ENCODE results near the gene ABHD6.
A peak's percentile ranks its signal among the peaks of the same experiment; 100 is the strongest.
"Not testable (repeated sequence)": the region's sequence is repeated elsewhere in the genome, so short reads cannot be mapped to it uniquely, and the experiment has no call there.

ABHD6 gene, protein sequence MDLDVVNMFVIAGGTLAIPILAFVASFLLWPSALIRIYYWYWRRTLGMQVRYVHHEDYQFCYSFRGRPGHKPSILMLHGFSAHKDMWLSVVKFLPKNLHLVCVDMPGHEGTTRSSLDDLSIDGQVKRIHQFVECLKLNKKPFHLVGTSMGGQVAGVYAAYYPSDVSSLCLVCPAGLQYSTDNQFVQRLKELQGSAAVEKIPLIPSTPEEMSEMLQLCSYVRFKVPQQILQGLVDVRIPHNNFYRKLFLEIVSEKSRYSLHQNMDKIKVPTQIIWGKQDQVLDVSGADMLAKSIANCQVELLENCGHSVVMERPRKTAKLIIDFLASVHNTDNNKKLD

DNA sequence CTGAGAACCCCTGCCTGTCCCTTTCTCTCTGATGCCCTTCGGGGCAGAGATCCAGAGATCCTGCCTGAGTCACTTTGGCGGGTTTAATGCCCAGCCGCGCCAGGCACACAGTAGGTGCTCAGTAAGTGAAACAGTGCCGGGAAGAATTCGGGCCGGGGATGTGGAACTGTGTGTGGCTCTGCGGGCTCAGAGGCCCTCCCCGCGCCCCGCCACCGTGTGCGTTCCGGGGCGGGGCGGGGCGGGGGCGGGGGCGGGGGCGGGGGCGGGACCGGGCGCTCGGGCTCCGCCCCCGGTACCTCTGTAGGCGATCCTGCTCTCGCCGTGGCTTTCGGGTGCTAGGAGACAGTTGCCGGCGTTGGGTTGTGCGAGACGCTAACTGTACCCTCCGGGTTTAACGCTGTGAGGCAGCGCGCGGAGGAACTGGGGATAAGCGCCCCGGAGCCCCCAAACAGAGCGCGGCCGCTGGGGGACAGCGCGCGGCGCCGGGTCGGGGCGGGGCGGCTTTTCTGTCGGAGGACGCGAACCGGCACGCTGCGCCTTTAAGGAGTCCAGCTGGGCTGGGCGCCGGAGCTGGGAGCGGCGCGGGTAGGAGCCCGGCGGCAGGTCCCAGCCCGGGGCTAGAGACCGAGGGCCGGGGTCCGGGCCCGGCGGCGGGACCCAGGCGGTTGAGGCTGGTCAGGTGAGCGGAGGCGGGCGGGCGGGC is at the start of gene ABHD6:
TSS of gene ABHD6 (plus strand) at position 555 of the 703 bp plus-strand sequence. CDS start 18,795 bp downstream, outside the sequence.
- DNase-seq (ENCODE audit: low spot score): peak; percentile 84

DNA sequence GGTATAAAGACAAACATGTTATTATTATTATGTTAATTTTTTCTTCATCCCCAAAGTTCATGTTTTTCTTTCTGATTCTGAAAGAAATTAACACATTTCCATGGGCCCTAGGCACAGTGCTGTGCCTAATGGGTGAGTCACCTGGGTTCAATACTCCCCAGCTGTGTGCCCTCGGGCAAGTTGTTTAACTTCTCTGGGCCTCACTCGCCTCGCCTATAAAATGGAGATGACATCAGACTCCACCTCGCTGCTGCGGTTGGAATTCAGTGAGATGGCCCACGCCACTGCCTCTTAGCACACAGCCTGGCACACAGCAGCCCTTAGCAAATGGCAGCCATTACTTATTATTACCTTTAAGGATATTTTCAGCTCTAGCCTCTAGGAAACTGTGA is 49.4 kb upstream of the ABHD6 start:
- DNase-seq (ENCODE audit: low spot score): no peak

DNA sequence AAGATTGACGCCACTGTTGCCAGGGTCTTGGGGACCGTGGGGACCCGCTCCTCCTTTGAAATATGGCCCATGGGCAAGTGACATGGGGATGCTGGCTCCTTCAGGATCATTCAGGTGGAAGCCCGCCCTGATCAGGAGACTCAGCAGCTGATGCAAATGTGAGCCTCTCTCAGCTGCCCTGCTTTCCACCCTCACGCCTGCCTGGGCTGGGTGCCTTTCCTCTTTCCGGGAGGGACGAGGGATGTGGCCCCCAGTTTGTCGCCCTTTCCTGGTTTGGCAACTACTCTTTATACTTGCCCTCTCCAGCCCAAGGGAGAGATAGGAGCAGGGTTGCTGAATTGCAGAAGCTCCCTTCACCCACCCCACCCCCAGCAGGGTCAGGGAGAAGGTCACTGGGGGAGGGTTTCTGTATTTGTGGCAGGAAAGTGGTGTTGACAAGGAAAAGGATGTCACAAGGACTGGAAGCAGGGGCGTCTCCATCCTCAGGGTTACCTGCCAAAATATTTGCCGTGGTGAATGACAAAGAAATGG is 48.6 kb upstream of the ABHD6 start:
- no peak for DNase-seq (ENCODE audit: low spot score)

DNA sequence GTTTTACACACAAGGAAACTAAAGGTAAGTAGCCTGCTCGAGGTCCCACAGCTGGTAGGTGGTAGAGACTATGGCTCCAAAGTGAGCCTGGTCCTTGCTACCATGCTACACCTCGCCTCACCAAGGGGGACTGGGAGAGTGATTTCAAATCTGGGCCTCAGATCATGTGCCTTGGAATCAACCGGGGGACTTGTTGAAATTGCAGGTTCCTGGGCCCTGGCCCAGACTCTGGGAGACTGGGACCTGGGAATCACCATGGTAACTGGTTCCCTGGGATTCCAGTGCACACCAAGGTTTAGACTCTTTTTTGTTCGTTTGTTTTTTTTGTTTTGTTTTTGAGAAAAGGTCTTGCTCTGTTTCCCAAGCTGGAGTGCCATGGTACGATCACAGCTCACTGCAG is 47.9 kb upstream of the ABHD6 start:
- DNase-seq (ENCODE audit: low spot score): no peak

DNA sequence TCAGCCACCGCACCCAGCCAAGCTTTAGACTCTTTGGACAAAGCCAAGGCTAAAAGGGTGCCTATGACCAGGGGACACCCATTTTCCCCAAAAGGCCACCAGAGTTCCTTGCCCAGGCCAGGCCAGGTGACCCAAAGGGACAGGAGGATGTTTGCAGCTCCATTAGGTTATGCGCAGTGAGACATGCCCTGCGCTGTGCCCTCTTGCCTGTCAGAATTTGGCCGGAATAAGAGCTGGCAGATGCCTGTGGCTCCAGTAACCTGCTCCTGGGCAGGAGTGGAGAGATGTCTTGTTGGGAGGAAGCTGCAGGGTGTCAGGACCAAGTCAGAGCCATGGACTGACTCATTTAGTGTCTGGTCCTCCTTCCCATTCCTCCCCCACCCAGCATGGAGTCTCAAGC is 47.3 kb upstream of the ABHD6 start:
- DNase-seq (ENCODE audit: low spot score): no peak

DNA sequence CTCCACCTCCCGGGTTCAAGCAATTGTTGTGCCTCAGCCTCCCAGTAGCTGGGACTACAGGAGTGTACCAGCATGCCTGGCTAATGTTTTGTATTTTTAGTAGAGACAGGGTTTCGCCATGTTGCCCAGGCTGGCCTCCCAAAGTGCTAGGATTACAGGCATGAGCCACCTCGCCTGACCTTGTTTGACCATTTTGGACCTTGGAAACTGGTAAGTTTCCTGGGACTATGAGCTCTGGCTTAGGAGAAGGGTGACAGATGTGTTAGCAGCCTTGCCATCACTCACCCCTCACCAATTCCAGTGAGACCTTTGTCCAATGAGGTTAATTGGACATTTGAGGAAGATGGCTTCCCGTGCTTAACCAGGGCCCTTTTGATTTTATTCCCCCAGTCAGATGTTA is 46.7 kb upstream of the ABHD6 start:
- no peak for DNase-seq (ENCODE audit: low spot score)

DNA sequence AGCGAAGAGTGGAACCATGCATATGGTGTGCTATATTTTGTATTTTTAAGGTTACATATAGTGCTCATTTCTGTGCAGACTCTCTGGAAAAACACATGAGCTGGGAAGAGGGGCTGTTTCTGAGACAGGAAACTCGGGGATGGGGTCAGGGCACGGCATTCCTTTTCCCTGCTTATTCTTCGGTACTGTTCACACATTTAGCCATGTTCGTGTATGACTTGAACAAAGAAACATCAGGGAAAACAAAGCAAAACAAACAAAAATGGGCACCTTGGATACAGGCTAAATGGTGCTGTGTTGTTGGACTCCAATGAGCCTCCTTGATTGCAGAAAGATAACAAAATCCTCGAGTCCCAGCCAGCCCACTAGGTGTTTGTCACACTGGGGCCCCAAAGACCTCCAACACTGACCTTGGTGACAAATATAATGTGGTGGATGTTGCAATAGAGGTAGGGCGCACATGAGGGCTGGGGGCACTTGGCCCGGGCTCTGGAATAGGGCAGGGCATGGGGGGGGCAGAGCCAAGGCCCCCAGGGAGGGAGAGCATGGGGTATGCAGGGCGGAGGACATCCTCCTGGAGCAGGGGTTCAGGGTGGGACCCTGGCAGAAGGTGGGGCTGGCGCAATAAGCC is 46.1 kb upstream of the ABHD6 start:
- DNase-seq (ENCODE audit: low spot score): no peak

DNA sequence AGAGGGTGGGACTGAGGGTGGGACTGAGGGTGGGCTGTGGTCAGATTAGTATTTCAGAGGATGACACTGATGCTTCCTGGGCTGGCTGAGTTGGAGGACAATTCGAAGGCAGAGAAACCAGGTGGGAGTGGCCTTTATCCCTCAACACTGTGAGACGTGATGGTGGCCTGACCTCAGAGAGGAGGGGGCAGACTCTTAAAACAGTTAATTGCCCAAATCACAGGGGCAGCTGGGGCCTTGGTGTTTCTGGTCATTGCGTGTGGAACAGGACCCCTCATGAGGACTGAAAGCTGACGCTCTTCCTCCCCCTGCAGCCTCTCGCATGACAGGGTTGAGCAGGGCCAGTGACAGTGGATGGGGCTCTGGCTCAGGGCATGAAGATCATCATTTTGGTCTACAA is 45.5 kb upstream of the ABHD6 start:
- DNase-seq (ENCODE audit: low spot score): no peak

DNA sequence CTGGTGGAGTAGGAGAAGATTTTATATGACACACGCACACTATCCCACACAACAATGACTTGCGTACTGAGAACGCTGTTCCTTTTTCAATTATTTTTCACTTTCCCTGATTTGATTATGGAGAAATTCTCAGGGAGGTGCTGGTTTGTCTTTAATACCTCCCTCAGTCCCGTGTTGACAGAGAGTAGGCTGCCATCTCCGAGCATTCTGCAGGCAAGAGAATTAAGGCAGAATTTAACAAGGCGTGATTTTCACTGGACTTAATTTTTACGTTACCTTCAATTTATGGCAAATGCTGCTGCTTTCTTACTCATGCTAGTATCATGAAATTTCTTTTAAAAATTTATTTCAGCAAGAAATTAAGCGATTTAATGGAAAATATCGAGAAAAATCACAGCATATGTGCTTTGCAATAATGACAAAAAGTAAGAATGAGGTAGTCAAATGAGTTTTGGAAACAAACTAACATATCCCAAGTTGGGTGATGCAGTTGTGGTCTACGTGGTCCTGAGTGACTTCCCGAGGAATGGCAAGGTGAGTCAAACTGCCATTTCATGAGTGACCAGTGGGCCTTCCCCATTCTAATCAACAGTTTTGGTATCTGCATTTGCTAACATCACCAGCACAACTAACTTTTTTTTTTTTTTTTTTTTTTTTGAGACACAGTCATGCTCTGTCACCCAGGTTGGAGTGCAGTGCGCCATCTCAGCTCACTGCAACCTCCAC is 43.7 kb upstream of the ABHD6 start:
- DNase-seq (ENCODE audit: low spot score): no peak

DNA sequence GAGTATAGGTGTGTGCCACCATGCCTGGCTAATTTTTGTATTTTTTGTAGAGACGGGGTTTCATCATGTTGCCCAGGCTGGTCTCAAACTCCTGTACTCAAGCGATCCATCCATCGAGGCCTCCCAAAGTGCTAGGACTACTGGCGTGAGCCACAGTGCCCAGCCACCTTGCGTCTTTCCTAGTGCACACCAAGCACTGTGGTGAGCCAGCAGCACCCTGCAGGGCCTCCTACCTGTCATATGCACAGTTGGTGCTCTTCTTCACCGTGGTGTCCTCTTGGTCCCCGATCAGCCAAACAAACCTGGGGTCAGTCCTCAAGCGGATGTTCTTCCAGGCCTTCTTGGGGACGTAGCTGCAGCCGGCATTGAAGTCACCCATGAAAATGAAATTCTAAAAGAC is 40.0 kb upstream of the ABHD6 start:
- DNase-seq (ENCODE audit: low spot score): no peak

DNA sequence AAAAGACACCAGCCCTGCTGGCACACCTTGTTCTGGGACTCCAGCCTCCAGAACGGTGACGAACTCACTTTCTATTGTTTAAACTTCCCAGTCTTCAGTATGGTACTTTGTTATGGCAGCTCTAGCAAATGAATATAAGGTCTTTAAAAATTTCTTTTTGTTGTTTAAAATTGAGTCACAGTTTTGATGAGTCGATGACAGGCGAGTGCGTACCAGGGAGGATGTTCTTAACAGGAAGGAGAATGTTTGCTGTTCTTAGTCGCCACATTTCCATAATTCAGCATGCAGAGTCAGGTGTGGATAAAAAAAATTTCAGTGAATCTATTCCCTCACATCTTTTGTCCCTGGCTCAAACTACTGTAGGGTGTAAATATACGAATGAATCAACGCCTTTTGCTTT is 39.2 kb upstream of the ABHD6 start:
- no peak for DNase-seq (ENCODE audit: low spot score)

DNA sequence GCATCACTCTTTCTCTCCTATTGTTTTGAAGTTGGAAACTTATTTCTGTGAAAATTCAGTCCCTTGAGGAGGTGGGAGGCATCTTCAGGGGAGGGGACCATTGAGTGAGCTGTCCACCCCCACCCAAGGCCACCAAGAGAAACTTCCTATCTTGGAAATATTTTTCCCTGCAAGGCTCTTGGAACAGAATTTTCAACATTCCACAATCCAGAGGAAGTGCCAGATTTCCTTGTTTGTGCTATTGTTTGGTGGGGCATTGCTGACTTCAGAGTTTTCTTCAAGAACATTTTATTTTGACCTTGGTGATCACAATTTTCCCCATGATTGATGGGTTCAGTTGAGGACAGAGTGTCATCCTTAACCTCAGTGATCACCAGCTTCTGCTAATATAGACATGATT is 38.8 kb upstream of the ABHD6 start:
- no peak for DNase-seq (ENCODE audit: low spot score)

DNA sequence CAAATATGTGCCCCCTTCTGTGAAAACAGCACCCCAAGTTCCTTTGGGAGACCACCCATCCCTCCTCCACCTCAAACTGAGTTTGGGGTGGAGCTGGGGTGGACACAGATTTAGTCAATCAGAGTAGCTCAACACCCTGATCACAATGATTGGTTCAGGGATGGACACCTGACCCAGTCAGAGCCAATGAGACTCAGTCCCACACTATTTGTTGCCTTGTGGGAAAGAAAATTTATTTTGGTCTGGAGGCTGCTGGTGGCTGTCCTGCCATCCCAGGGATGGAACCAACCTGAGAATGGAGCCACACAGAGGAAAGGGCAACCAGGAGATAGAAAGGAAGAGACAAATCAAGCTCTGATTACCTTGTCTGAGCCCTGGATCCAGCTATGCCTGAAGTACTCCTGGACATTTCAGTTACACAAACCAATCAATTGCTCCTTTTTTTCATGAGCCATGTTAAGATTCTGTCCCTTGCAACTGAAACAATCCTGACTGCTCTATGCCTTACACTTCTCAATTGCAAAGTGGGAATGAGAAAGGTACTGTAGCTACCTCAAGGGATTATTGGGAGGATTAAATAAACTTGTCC is 37.4 kb upstream of the ABHD6 start:
- no peak for DNase-seq (ENCODE audit: low spot score)

DNA sequence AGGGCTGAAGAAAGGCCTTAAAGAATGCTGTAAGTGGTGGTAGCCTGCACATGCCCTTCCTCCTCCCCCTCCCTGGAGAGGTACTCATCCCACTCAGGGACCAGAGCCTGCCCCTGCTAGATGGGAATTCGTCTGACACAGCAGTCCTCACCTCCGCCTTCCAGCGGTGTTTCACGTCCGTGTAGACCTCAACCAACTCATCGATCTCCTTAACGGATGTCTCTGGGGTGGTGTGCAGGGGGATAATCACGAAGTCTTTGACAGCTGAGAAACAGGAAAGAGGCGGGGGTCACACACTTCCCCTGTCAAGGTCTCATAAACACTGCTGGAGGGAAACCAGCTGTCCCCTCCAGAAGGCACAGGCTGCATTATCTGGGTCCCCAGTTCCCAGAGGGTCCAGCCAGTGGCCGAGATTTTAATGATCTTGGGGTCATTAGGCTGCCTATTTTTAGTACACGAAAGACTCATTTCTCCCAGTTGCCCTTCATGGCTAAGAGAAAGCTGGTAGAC is 36.7 kb upstream of the ABHD6 start:
- no peak for DNase-seq (ENCODE audit: low spot score)

DNA sequence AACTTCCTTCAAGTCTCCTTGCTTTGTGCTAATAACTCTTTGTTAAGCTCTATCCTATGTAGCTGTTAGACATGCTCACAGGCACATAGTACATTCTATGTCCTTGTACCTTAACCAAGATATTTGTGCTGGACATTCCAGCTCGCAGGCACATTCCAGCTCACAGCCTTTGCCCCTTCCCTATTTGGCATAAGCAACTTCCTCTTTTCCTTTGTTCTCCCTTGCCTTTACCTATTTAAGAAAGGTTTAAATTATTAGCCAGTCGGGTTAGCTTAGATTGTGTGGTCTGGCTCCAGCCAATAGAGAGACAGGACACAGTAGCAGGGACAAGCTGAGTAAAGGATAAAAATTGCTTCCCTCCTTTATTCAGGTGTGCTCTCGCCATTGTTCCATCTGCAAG is 36.1 kb upstream of the ABHD6 start:
- DNase-seq (ENCODE audit: low spot score): not testable (repeated sequence)

DNA sequence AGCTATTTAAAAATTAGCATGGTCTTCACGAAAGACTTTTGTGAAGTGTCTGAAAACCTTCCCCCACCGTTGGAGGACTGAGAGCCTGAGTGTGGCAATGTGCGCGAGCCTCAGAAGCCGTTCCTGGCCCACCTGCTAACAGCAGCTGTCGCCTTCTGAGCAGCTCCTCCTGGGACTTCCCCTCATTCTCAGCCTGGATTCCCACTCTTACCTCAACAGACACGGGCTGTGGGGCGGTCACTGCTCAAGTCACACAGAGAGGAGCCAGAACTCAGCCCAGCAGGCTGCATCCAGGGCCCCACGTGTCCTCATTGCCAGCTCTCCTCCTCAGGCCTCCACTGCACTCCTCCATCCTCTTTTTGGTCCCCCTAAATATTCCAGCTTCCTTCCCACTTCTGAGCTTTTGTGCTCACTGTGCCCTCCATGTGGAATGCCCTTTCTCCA is 34.7 kb upstream of the ABHD6 start:
- DNase-seq (ENCODE audit: low spot score): no peak

DNA sequence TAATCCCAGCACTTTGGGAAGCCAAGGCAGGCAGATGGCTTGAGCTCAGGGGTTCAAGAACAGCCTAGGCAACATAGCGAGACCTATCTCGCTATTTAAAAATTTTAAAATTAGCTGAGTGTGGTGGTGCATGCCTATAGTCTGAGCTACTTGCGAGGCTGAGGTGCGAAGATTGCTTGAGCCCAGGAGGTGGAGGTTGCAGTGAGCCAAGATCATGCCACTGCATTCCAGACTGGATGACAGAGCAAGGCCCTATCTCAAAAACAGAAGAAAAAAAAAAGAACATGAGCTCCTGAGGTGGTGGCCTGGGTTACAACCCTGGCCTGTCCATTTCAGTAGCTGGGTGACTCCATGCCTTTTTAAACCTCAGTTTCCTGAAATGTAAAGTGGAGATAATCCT is 34.1 kb upstream of the ABHD6 start:
- no peak for DNase-seq (ENCODE audit: low spot score)

DNA sequence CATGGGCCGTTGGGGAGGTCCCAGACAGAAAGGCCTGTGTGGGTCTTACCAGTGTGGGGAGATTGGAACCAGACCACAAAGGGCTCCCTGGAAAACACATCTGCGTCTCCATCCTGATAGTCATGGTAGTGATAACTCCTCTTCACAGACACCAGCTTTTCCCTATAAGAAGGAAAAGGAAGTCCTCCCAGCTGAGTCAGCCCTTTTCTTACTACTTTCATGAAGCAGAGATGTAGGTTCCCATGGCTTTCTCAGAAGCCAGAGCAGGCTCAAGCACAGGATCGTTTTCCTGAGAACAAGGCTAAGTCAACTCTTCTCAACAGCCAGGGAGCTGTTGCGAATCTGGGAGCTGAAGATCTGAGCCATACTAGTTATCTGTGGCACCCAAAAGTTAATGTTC is 32.9 kb upstream of the ABHD6 start:
- DNase-seq (ENCODE audit: low spot score): no peak

DNA sequence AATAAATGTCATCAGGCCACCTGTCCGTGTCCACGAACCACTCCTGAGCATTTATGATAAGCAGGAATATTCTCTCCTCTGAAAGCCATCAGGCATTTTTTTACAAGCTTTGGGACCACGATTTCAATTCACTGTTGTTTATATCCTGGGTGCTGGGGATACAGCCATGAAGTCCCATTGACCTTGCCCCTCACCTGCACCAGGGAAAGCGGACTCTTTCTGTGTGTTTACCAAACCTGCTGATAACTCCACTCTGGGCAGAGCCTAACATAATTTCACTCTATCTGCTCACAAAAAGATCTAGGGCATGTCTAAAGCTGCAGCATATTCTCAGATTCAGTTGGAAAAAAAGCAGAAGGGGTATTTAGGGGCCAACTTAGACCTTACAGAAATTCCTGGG is 31.6 kb upstream of the ABHD6 start:
- DNase-seq (ENCODE audit: low spot score): no peak

DNA sequence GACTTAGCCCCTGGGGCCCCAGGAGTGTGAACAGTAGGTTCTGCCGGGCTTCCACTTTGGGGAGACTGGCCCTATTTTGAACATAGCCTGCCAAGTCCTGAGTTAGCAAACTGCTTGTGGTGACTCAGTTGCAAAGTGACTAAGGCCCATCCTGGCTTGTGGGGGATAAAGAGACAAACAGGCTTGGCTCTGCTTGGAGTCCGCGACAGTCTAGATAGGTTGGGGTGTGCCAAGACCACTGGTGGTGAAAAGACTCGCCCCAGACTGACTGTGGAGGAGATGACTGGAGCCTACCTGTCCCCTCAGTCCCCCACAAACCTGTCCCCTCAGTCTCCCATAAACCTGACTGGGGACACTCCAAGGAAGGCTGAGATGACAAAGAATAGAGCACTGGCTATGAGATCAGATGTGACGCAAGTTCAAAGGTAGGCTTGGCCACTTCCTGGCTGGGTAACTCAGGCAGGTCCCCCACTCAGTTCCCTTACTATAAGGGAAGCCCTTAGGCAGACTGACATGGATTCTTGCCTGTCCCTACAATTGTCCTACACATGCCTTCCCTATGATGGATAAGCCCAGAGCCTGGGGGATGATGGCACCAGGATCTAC is 31.1 kb upstream of the ABHD6 start:
- no peak for DNase-seq (ENCODE audit: low spot score)

DNA sequence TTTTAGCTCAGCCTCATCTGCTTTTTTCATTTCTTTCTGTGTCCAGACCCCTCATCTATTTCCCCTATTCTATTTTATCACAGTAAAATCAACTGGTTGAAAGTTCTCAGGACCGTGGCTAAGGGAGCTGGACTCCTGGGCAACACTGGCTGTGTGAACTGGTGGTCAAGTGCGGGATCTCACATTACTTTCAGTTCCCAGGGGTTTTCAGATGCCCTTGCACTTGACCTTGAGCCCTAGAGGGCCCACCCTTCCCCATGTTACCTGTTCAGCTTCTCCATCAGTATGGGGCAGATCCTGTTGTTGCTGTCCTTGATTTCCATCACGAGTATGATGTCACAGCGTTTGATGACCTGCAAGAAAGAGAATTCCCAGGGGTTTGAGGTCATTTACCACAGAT is 29.6 kb upstream of the ABHD6 start:
- no peak for DNase-seq (ENCODE audit: low spot score)

All from CD4-positive, alpha-beta T cell treated with Interleukin-2 at 100 ng/mL for 4 hours (primary cell).